HCT116 (cell line): ENCODE measurements around the gene TTLL7.

ENCODE experiments used
- CEBPB ChIP-seq: IDR thresholded peaks from 2 replicates; pipeline ENCODE4 v1.6.1; 2012; ENCODE audit warnings: low read depth
- EZH2 ChIP-seq: fragments of 200-600 bp; sonication (generic); IDR thresholded peaks from 2 replicates; pipeline ENCODE4 v1.6.1; 2017; ENCODE audit warnings: antibody characterized with exemption, mixed run types
- EZH2phosphoT487 ChIP-seq: fragments of 200-600 bp; IDR thresholded peaks from 2 replicates; pipeline ENCODE4 v1.6.1; 2018; ENCODE audit warnings: antibody characterized with exemption, borderline replicate concordance
- POLR2A ChIP-seq: IDR thresholded peaks from 2 replicates; pipeline ENCODE4 v1.7.0; 2011; ENCODE audit warnings: borderline replicate concordance; ENCODE audit not compliant: insufficient read depth, insufficient read length; ENCODE audit errors: extremely low read depth
- POLR2AphosphoS5 ChIP-seq: IDR thresholded peaks from 2 replicates; pipeline ENCODE4 v1.6.1; 2011; ENCODE audit warnings: mild to moderate bottlenecking, low read depth, low read length, moderate library complexity
- RAD21 ChIP-seq: IDR thresholded peaks from 2 replicates; pipeline ENCODE4 v1.6.1; 2012; ENCODE audit warnings: low read depth, mild to moderate bottlenecking
- SP1 ChIP-seq: IDR thresholded peaks from 2 replicates; pipeline ENCODE4 v1.6.1; 2012; ENCODE audit warnings: low read depth
- YY1 ChIP-seq: IDR thresholded peaks from 2 replicates; pipeline ENCODE4 v1.6.1; 2011; ENCODE audit warnings: low read length, low read depth, moderate library complexity, mild to moderate bottlenecking; ENCODE audit not compliant: insufficient replicate concordance; ENCODE audit errors: extremely low read depth
- ZFX ChIP-seq: fragments of 450-650 bp; IDR thresholded peaks from 2 replicates; pipeline ENCODE4 v1.6.1; 2017
- ZNF274 ChIP-seq: fragments of 200-500 bp; sonication (Bioruptor generic); IDR thresholded peaks from 2 replicates; pipeline ENCODE4 v1.6.1; 2014; ENCODE audit warnings: mild to moderate bottlenecking, low read depth, low read length, inconsistent platforms
- TF ChIP-seq, protein P1 (sequence below): IDR thresholded peaks from 2 replicates; pipeline ENCODE4 v1.6.1; 2012
- TF ChIP-seq, protein P2 (sequence below), 3 experiments: fragments of 200-600 bp in 1 of 3; sonication (generic) in 1 of 3; IDR thresholded peaks in 2 of 3; conservative IDR thresholded peaks in 1 of 3; 2 replicates each; pipeline ENCODE4 v1.5.1; 2012 to 2017; ENCODE audit warnings: low read depth in 2 of 3, low read length in 2 of 3, antibody characterized with exemption in 1 of 3, borderline replicate concordance in 1 of 3, control low read depth in 1 of 3, mild to moderate bottlenecking in 1 of 3, mixed read lengths in 1 of 3, mixed run types in 1 of 3, moderate library complexity in 1 of 3; ENCODE audit not compliant: insufficient read depth in 1 of 3
- TF ChIP-seq, protein P3 (sequence below): IDR thresholded peaks from 2 replicates; pipeline ENCODE4 v1.6.1; 2011; ENCODE audit warnings: mild to moderate bottlenecking, low read length, moderate library complexity; ENCODE audit not compliant: insufficient replicate concordance; ENCODE audit errors: extremely low read depth
- TF ChIP-seq, protein P4 (sequence below): IDR thresholded peaks from 2 replicates; pipeline ENCODE4 v1.6.1; 2012

DNA sequence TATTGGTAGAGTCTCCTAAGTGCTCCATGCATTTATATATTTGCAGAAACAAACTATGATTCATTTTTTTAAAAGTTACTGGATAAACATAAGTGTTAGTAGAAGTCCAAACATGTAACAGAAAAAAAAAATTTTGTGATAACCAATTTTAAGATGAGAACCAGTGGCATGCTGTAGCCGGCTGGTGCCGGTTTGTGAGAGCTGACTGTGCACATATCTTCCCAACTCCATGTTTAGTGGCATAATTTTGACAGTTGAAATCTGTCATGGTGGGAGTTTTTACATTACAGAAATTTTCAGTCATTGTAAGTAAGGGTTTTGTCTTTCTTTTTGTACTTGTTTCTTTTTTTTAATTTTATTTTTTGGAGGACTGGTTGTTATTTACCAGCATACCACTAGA lies 141.2 kb downstream of the TTLL7 start:
- TF ChIP-seq, protein P1, sequence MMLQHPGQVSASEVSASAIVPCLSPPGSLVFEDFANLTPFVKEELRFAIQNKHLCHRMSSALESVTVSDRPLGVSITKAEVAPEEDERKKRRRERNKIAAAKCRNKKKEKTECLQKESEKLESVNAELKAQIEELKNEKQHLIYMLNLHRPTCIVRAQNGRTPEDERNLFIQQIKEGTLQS = no peak
- no peak for TF ChIP-seq EZH2
- TF ChIP-seq SP1 = no peak
- no peak for TF ChIP-seq RAD21
- TF ChIP-seq CEBPB = no peak
- no peak for TF ChIP-seq ZFX
- TF ChIP-seq, protein P2, sequence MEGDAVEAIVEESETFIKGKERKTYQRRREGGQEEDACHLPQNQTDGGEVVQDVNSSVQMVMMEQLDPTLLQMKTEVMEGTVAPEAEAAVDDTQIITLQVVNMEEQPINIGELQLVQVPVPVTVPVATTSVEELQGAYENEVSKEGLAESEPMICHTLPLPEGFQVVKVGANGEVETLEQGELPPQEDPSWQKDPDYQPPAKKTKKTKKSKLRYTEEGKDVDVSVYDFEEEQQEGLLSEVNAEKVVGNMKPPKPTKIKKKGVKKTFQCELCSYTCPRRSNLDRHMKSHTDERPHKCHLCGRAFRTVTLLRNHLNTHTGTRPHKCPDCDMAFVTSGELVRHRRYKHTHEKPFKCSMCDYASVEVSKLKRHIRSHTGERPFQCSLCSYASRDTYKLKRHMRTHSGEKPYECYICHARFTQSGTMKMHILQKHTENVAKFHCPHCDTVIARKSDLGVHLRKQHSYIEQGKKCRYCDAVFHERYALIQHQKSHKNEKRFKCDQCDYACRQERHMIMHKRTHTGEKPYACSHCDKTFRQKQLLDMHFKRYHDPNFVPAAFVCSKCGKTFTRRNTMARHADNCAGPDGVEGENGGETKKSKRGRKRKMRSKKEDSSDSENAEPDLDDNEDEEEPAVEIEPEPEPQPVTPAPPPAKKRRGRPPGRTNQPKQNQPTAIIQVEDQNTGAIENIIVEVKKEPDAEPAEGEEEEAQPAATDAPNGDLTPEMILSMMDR (IDR thresholded peaks at IDR 0.05 in 2 of 3, conservative IDR thresholded peaks at IDR 0.05 in 1 of 3; ENCODE audit: borderline replicate concordance in 1 of 3, insufficient read depth in 1 of 3, low read depth in 2 of 3, low read length in 2 of 3) = no peak
- no peak for TF ChIP-seq ZNF274
- no peak for TF ChIP-seq EZH2phosphoT487
- TF ChIP-seq, protein P3, sequence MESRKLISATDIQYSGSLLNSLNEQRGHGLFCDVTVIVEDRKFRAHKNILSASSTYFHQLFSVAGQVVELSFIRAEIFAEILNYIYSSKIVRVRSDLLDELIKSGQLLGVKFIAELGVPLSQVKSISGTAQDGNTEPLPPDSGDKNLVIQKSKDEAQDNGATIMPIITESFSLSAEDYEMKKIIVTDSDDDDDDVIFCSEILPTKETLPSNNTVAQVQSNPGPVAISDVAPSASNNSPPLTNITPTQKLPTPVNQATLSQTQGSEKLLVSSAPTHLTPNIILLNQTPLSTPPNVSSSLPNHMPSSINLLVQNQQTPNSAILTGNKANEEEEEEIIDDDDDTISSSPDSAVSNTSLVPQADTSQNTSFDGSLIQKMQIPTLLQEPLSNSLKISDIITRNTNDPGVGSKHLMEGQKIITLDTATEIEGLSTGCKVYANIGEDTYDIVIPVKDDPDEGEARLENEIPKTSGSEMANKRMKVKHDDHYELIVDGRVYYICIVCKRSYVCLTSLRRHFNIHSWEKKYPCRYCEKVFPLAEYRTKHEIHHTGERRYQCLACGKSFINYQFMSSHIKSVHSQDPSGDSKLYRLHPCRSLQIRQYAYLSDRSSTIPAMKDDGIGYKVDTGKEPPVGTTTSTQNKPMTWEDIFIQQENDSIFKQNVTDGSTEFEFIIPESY = no peak
- TF ChIP-seq POLR2A = no peak
- no peak for TF ChIP-seq POLR2AphosphoS5
- TF ChIP-seq YY1 = no peak
- TF ChIP-seq, protein P4, sequence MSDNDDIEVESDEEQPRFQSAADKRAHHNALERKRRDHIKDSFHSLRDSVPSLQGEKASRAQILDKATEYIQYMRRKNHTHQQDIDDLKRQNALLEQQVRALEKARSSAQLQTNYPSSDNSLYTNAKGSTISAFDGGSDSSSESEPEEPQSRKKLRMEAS = no peak
